ENCODE results near the gene PAX3.
"Not testable (repeated sequence)": the region's sequence is repeated elsewhere in the genome, so short reads cannot be mapped to it uniquely, and the experiment has no call there.

The PAX3 gene

GRCh38 chr2:222155003-222155664, 143.7 kb downstream of the PAX3 start:
- H3K9me3 ChIP-seq (ENCODE audit: insufficient read depth, low read depth, low read length); H3K27ac ChIP-seq (ENCODE audit: low read length); H3K4me1 ChIP-seq (ENCODE audit: insufficient read depth, low read length); H3K4me3 ChIP-seq (ENCODE audit: low read length); H3K36me3 ChIP-seq (ENCODE audit: insufficient read depth, low read depth, low read length); H3K9ac ChIP-seq (ENCODE audit: low read depth, low read length); H3K27me3 ChIP-seq (ENCODE audit: insufficient read depth, low read length): not testable (repeated sequence)

Data from iPS-20b (cell line).